Natural killer cell (primary cell): Measurements from ENCODE around the gene CHST8. TPM values are rescaled to one million over a fixed set of nuclear protein-coding genes. Genes with fewer than 3 reads are reported as not detected.
"Not testable (repeated sequence)": the region's sequence is repeated elsewhere in the genome, so short reads cannot be mapped to it uniquely, and the experiment has no call there.

ENCODE experiments used
- ATAC-seq, 3 donors: fragments of 150-1000 bp in 2 of 3; fragments of 200-7000 bp in 1 of 3; cut with Tn5 transposase; 1 replicate in 1 of 3; 2 replicates in 2 of 3; pipeline ENCODE4 v1.10.0; 2021; ENCODE audit warnings: mild to moderate bottlenecking in 2 of 3, moderate library complexity in 2 of 3
- DNase-seq, 2 donors: peaks; one replicate each; pipeline versions ENCODE4 v3.0.0 to v3.0.0-alpha.2; 2013 to 2021; ENCODE audit warnings: mixed read lengths in 1 of 2
- H3K27ac ChIP-seq: one replicate; pipeline ENCODE4 v1.5.1; 2013; ENCODE audit warnings: mild to moderate bottlenecking, low read length
- H3K27me3 ChIP-seq: one replicate; pipeline ENCODE4 v1.6.1; 2013; ENCODE audit warnings: low read length; ENCODE audit not compliant: control insufficient read depth, insufficient read depth
- H3K36me3 ChIP-seq: one replicate; pipeline ENCODE4 v1.6.1; 2013; ENCODE audit warnings: low read length; ENCODE audit not compliant: control insufficient read depth, insufficient read depth
- H3K4me1 ChIP-seq: one replicate; pipeline ENCODE4 v1.6.1; 2013; ENCODE audit warnings: low read length; ENCODE audit not compliant: control insufficient read depth, insufficient read depth
- H3K4me3 ChIP-seq: one replicate; pipeline ENCODE4 v1.5.1; 2013; ENCODE audit warnings: low read length
- H3K9me3 ChIP-seq: one replicate; pipeline ENCODE4 v1.6.1; 2013; ENCODE audit warnings: low read length; ENCODE audit not compliant: control insufficient read depth, insufficient read depth
- H3K27ac Mint-ChIP-seq, 2 donors: one replicate each; pipeline ENCODE4 v1.8.0; 2022; ENCODE audit warnings: mild to moderate bottlenecking in 2 of 2, mixed read lengths in 2 of 2, moderate library complexity in 1 of 2
- H3K27me3 Mint-ChIP-seq, 2 donors: one replicate each; pipeline ENCODE4 v1.8.0; 2022; ENCODE audit warnings: low read depth in 2 of 2, mixed read lengths in 2 of 2
- H3K36me3 Mint-ChIP-seq: one replicate; pipeline ENCODE4 v1.8.0; 2022; ENCODE audit warnings: mixed read lengths
- H3K4me1 Mint-ChIP-seq, 2 donors: one replicate each; pipeline ENCODE4 v1.8.0; 2022; ENCODE audit warnings: mixed read lengths in 2 of 2
- H3K4me3 Mint-ChIP-seq: one replicate; pipeline ENCODE4 v1.8.0; 2022; ENCODE audit warnings: mild to moderate bottlenecking, moderate library complexity, mixed read lengths
- H3K9me3 Mint-ChIP-seq, 2 donors: one replicate each; pipeline ENCODE4 v1.8.0; 2022; ENCODE audit warnings: mixed read lengths in 2 of 2
- CTCF ChIP-seq: fragments of 200-600 bp; IDR thresholded peaks from one replicate; pipeline ENCODE4 v1.8.0; 2022; ENCODE audit warnings: antibody characterized with exemption
- WGBS: methylation state at CpG from one replicate; pipeline ENCODE4 v1.1.7; 2013; ENCODE audit warnings: missing lambda C conversion rate; ENCODE audit not compliant: insufficient coverage; 5-methylcytosine and 5-hydroxymethylcytosine counted together
- intact Hi-C: fragments of 100-400 bp; cut with micrococcal nuclease; formaldehyde crosslinking; loops from one replicate; pipeline ENCODE4 v1.14.2; 2022
- total RNA-seq, 4 donors: library from RNA; stranded (reverse); fragments of 120-200 nt in 1 of 4; gene quantifications; one replicate each; pipeline versions ENCODE4 v1.2.3 to v1.2.4, GENCODE V29; 2013 to 2022

Gene CHST8
- total RNA-seq, 3 donors from 2014 or later (not counting 1 experiment from before 2014, with no cell fraction given): not detected

DNA sequence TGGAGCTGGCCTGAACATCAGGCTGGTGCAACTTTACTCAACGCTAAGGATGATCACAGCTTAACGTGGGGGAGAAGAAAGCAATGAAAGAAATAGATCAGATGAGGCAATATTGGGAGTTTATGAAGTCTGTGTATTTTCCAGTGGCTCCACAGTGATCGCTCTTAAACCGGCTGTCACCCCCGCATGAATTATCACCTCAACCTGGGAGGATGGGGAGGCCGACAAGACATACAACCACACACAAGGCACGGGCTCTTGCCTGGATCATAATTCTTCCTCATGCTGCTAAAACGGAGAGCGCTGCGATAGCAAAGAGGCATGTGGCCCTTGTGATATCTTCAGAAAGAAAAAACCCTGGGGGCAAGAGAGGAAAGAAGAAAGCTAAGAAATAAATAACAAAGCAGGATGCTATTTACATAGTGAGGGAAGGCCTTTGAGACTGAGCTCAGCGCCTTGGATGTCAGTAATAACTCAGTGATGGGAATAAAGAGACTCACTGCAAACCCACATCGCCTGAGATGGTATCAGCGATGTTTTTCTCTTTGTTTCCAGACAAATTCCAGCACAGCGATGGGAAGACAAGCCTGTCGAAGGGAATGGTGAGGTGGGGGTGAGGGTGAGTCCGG, 19.1 kb upstream of the CHST8 start:
- Histone ChIP-seq H3K27me3 (no peaks in the 10 kb centered on the region), H3K4me1 (no peaks in the 10 kb centered on the region), H3K36me3 (no peaks in the 10 kb centered on the region), H3K27ac (no peak overlapping the region), H3K4me3 (no peak overlapping the region), H3K9me3 (peaks cover 15% of the 10 kb centered on the region)
- DNase-seq (no peak), ATAC-seq (no peak)
- H3K9me3 Mint-ChIP-seq: peaks cover 3 to 11% of the 10 kb centered on the region in 2 donors
- H3K27ac Mint-ChIP-seq: no peak overlapping the region
- WGBS: 91% methylated on average over 15 of the region's 16 CpGs
- no peak for TF ChIP-seq CTCF
- H3K4me1 Mint-ChIP-seq: no peaks in the 10 kb centered on the region
- H3K4me3 Mint-ChIP-seq: no peak overlapping the region
- H3K27me3 Mint-ChIP-seq: peaks cover 9 to 23% of the 10 kb centered on the region in 2 donors
- intact Hi-C loops: no loop called here
- peaks cover 7% of the 10 kb centered on the region for H3K36me3 Mint-ChIP-seq

GRCh38 chr19:33603377-33603776, 18.4 kb upstream of the CHST8 start:
- Mint-ChIP-seq H3K9me3 (peaks cover 3 to 11% of the 10 kb centered on the region in 2 donors), H3K4me1 (no peaks in the 10 kb centered on the region), H3K36me3 (peaks cover 7% of the 10 kb centered on the region), H3K27me3 (peaks cover 9 to 24% of the 10 kb centered on the region in 2 donors), H3K27ac (no peak overlapping the region), H3K4me3 (no peak overlapping the region)
- Histone ChIP-seq H3K9me3 (peaks cover 15% of the 10 kb centered on the region), H3K4me3 (no peak overlapping the region), H3K27ac (no peak overlapping the region), H3K27me3 (no peaks in the 10 kb centered on the region), H3K4me1 (no peaks in the 10 kb centered on the region), H3K36me3 (no peaks in the 10 kb centered on the region)
- intact Hi-C loops: no loop called here
- TF ChIP-seq CTCF: no peak
- WGBS: 79% methylated on average over 5 of the region's 6 CpGs
- ATAC-seq (no peak), DNase-seq (no peak)

- Mint-ChIP-seq H3K27ac (no peak overlapping the region), H3K36me3 (peaks cover 7% of the 10 kb centered on the region), H3K4me3 (no peak overlapping the region), H3K4me1 (no peaks in the 10 kb centered on the region), H3K9me3 (peaks cover 3 to 11% of the 10 kb centered on the region in 2 donors), H3K27me3 (peaks cover 9 to 34% of the 10 kb centered on the region in 2 donors)
- Histone ChIP-seq H3K36me3 (no peaks in the 10 kb centered on the region), H3K4me3 (no peak overlapping the region), H3K27ac (no peak overlapping the region), H3K4me1 (no peaks in the 10 kb centered on the region), H3K27me3 (no peaks in the 10 kb centered on the region), H3K9me3 (peaks cover 15% of the 10 kb centered on the region)
- no peak for ATAC-seq
- WGBS: 83% methylated on average over 5 of the region's 5 CpGs
- no peak for DNase-seq
- TF ChIP-seq CTCF: no peak
- intact Hi-C loops: no loop called here
Observed at GRCh38 chr19:33604651-33605050, 17.1 kb upstream of the CHST8 start.

GRCh38 chr19:33605803-33606295, 15.9 kb upstream of the CHST8 start:
- H3K4me1 Mint-ChIP-seq, H3K4me1 ChIP-seq, H3K4me3 Mint-ChIP-seq, H3K27ac ChIP-seq, DNase-seq, H3K36me3 ChIP-seq, H3K4me3 ChIP-seq, ATAC-seq, intact Hi-C loops, H3K27ac Mint-ChIP-seq, H3K36me3 Mint-ChIP-seq, H3K27me3 ChIP-seq: not testable (repeated sequence)
- WGBS: 74% methylated on average over 5 of the region's 5 CpGs
- Mint-ChIP-seq H3K9me3 (peaks cover 0 to 13% of the 10 kb centered on the region in 2 donors), H3K27me3 (peaks cover 10 to 43% of the 10 kb centered on the region in 2 donors)
- peaks cover 12% of the 10 kb centered on the region for H3K9me3 ChIP-seq
